ENCODE measurements around the gene LRCH1.
"Not testable (repeated sequence)": the region's sequence is repeated elsewhere in the genome, so short reads cannot be mapped to it uniquely, and the experiment has no call there.

Gene LRCH1

GRCh38 chr13:46721054-46721453, 168.1 kb downstream of the LRCH1 start:
- no peak for DNase-seq

GRCh38 chr13:46726347-46726746, 173.4 kb downstream of the LRCH1 start:
- no peak for DNase-seq

- DNase-seq: no peak
Measured at GRCh38 chr13:46728777-46729176, 175.8 kb downstream of the LRCH1 start.

GRCh38 chr13:46731535-46731934, 178.6 kb downstream of the LRCH1 start:
- no peak for DNase-seq

GRCh38 chr13:46735425-46735824, 182.5 kb downstream of the LRCH1 start:
- DNase-seq: no peak

GRCh38 chr13:46736541-46737310, 183.8 kb downstream of the LRCH1 start:
- DNase-seq: no peak

- DNase-seq: no peak
Measured at GRCh38 chr13:46738055-46738454, 185.1 kb downstream of the LRCH1 start.

GRCh38 chr13:46738766-46739165, 185.8 kb downstream of the LRCH1 start:
- no peak for DNase-seq

- no peak for DNase-seq
Measured at GRCh38 chr13:46739447-46740098, 186.6 kb downstream of the LRCH1 start.

- DNase-seq: no peak
Measured at GRCh38 chr13:46743191-46743590, 190.2 kb downstream of the LRCH1 start.

- DNase-seq: no peak
Measured at GRCh38 chr13:46745062-46745461, 192.1 kb downstream of the LRCH1 start.

GRCh38 chr13:46745706-46746105, 192.7 kb downstream of the LRCH1 start:
- DNase-seq: no peak

GRCh38 chr13:46747031-46747820, 194.3 kb downstream of the LRCH1 start:
- no peak for DNase-seq

- DNase-seq: no peak
Measured at GRCh38 chr13:46748300-46748699, 195.3 kb downstream of the LRCH1 start.

- no peak for DNase-seq
Measured at GRCh38 chr13:46749951-46750350, 197.0 kb downstream of the LRCH1 start.

- DNase-seq: peak; percentile 42
Measured at GRCh38 chr13:46751811-46752635, 199.1 kb downstream of the LRCH1 start.

GRCh38 chr13:46753137-46753536, 200.2 kb downstream of the LRCH1 start:
- no peak for DNase-seq

- DNase-seq: no peak
Measured at GRCh38 chr13:46753917-46754316, 200.9 kb downstream of the LRCH1 start.

- no peak for DNase-seq
Measured at GRCh38 chr13:46754812-46755211, 201.8 kb downstream of the LRCH1 start.

GRCh38 chr13:46755508-46755907, 202.5 kb downstream of the LRCH1 start:
- not testable (repeated sequence) for DNase-seq

- DNase-seq: no peak
Measured at GRCh38 chr13:46756977-46757376, 204.0 kb downstream of the LRCH1 start.

GRCh38 chr13:46757640-46758039, 204.7 kb downstream of the LRCH1 start:
- DNase-seq: no peak

- DNase-seq: no peak
Measured at GRCh38 chr13:46759846-46760245, 206.9 kb downstream of the LRCH1 start.

Data from stimulated activated naive CD4-positive, alpha-beta T cell treated with Interleukin-2 at 50 U/mL for 16 hours (primary cell).